Suprapubic skin (tissue), 4 donors: ENCODE measurements around the gene MYO7A.

Source experiments
- POLR2A ChIP-seq, 2 donors: fragments of 450-650 bp; IDR thresholded peaks; one replicate each; pipeline ENCODE4 v1.6.1; 2017; ENCODE audit warnings: antibody characterized with exemption in 2 of 2, mild to moderate bottlenecking in 2 of 2, moderate library complexity in 2 of 2
- POLR2AphosphoS5 ChIP-seq, 3 donors: sonication (generic); formaldehyde crosslinking; IDR thresholded peaks; one replicate each; pipeline ENCODE4 v1.6.1; 2017; ENCODE audit warnings: antibody characterized with exemption in 3 of 3
- TF ChIP-seq, protein P1 (sequence below), 2 donors: fragments of 200-600 bp in 1 of 2; fragments of 450-650 bp in 1 of 2; sonication (generic) in 1 of 2; IDR thresholded peaks; one replicate each; pipeline ENCODE4 v1.5.1; 2016 to 2019; ENCODE audit warnings: antibody characterized with exemption in 2 of 2, mild to moderate bottlenecking in 1 of 2, moderate library complexity in 1 of 2

DNA sequence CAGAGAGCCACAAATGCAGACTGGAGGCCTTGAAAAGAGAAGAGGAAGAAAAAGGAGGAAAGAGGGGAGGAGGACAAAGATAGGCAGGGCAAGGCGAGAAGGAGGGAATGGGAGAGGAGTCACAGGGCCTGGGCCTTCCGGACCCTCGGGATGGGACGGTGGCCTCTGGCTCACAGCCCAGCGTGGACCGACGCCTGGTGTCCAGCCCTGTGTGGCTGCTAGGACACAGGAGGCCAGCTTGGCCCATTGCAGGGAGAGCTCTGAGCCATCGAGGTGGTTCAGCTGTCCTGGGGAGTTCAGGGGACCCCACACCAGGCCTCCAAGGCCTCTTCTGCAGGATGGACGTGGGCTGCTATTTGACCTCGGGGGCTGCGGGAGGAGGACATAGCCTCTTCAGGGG lies 9.4 kb downstream of the MYO7A start:
- TF ChIP-seq POLR2A (IDR thresholded peaks at IDR 0.05) (no peak), POLR2AphosphoS5 (IDR thresholded peaks at IDR 0.05) (no peak)
- TF ChIP-seq, protein P1, sequence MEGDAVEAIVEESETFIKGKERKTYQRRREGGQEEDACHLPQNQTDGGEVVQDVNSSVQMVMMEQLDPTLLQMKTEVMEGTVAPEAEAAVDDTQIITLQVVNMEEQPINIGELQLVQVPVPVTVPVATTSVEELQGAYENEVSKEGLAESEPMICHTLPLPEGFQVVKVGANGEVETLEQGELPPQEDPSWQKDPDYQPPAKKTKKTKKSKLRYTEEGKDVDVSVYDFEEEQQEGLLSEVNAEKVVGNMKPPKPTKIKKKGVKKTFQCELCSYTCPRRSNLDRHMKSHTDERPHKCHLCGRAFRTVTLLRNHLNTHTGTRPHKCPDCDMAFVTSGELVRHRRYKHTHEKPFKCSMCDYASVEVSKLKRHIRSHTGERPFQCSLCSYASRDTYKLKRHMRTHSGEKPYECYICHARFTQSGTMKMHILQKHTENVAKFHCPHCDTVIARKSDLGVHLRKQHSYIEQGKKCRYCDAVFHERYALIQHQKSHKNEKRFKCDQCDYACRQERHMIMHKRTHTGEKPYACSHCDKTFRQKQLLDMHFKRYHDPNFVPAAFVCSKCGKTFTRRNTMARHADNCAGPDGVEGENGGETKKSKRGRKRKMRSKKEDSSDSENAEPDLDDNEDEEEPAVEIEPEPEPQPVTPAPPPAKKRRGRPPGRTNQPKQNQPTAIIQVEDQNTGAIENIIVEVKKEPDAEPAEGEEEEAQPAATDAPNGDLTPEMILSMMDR (IDR thresholded peaks at IDR 0.05), result no peak
